Uterus (tissue), 4 donors: ENCODE measurements around the gene TSSK6. TPM values are rescaled to one million over a fixed set of nuclear protein-coding genes. Genes with fewer than 3 reads are reported as not detected.

Experiments used
- DNase-seq, 2 donors: peaks; one replicate each; pipeline ENCODE4 v3.0.0-alpha.2; 2019 to 2020
- H3K27ac ChIP-seq, 2 donors: fragments of 200-600 bp; sonication (generic); 1 replicate in 1 of 2; 2 replicates in 1 of 2; pipeline ENCODE4 v1.5.1; 2016 to 2018
- H3K27me3 ChIP-seq, 2 donors: fragments of 200-600 bp; sonication (generic); one replicate each; pipeline ENCODE4 v1.5.1; 2018 to 2019; ENCODE audit warnings: control low read depth in 1 of 2
- H3K36me3 ChIP-seq, 2 donors: fragments of 200-600 bp; sonication (generic); one replicate each; pipeline ENCODE4 v1.5.1; 2019; ENCODE audit warnings: control low read depth in 1 of 2
- H3K4me1 ChIP-seq, 2 donors: fragments of 200-600 bp; sonication (generic); one replicate each; pipeline ENCODE4 v1.5.1; 2018 to 2019; ENCODE audit warnings: control low read depth in 1 of 2
- H3K4me3 ChIP-seq, 2 donors: fragments of 200-600 bp; sonication (generic); 1 replicate in 1 of 2; 2 replicates in 1 of 2; pipeline ENCODE4 v1.5.1; 2018 to 2019; ENCODE audit warnings: mild to moderate bottlenecking in 1 of 2
- H3K9me3 ChIP-seq, 2 donors: fragments of 200-600 bp; sonication (generic); one replicate each; pipeline ENCODE4 v1.5.1; 2019; ENCODE audit warnings: control low read depth in 1 of 2
- CTCF ChIP-seq, 4 experiments: fragments of 200-600 bp in 2 of 4; fragments of 450-650 bp in 2 of 4; sonication (generic) in 2 of 4; IDR thresholded peaks; one replicate each; pipeline ENCODE4 v1.5.1; 2016 to 2019; ENCODE audit warnings: antibody characterized with exemption in 4 of 4, mild to moderate bottlenecking in 2 of 4, moderate library complexity in 1 of 4
- POLR2A ChIP-seq, 2 donors: fragments of 450-650 bp; IDR thresholded peaks; one replicate each; pipeline ENCODE4 v1.6.1; 2016; ENCODE audit warnings: antibody characterized with exemption in 2 of 2, mild to moderate bottlenecking in 1 of 2, moderate library complexity in 1 of 2
- intact Hi-C: fragments of 100-400 bp; cut with DNase I; formaldehyde crosslinking; loops from one replicate; pipeline ENCODE4 v1.15.1; 2023; ENCODE audit warnings: low total_unique reads
- total RNA-seq, 4 donors: library from RNA; depleted of rRNA in 3 of 4; stranded (reverse); fragments of >200 nt in 3 of 4; gene quantifications; one replicate each; pipeline versions ENCODE4 v1.1.0 to v1.2.4, GENCODE V29; 2014 to 2023
- donor health status: DM: yes; HTN: yes; CAD: no.

Gene TSSK6
- total RNA-seq, 4 donors from 2014 or later: 1.3 to 2.0 TPM; not detected in 2

GRCh38 chr19:19538061-19538784 lies 22.9 kb upstream of the TSSK6 start, which contains the start of gene CILP2:
TSS of gene CILP2 (plus strand) at chr19:19538265. CDS start at chr19:19538350, 85 bp downstream.
- no peak for DNase-seq
- no peaks in the 10 kb centered on the region for H3K36me3 ChIP-seq
- no peak within 1 kb of the TSS for H3K27ac ChIP-seq
- H3K9me3 ChIP-seq: no peaks in the 10 kb centered on the region
- TF ChIP-seq CTCF (IDR thresholded peaks at IDR 0.05) (no peak), POLR2A (IDR thresholded peaks at IDR 0.05) (no peak)
- peak within 1 kb of the TSS in 1 of 2 donors; percentile 26 for H3K4me3 ChIP-seq
- H3K4me1 ChIP-seq: peaks cover 0 to 17% of the 10 kb centered on the region in 2 donors
- intact Hi-C loops: loop anchor here (10.0 kb wide), 1 partner anchor 107 kb away; the partner anchor contains the start of gene GMIP
- H3K27me3 ChIP-seq: peaks cover 19 to 25% of the 10 kb centered on the region in 2 donors

GRCh38 chr19:19537075-19538048 lies 22.0 kb upstream of the TSSK6 start:
- Histone ChIP-seq H3K27ac (no peak overlapping the region), H3K27me3 (peaks cover 19 to 25% of the 10 kb centered on the region in 2 donors), H3K4me1 (peaks cover 0 to 20% of the 10 kb centered on the region in 2 donors), H3K36me3 (no peaks in the 10 kb centered on the region), H3K9me3 (no peaks in the 10 kb centered on the region), H3K4me3 (no peak overlapping the region)
- intact Hi-C loops: loop anchor here (10.0 kb wide), 1 partner anchor 107 kb away; the partner anchor contains the start of gene GMIP
- no peak for DNase-seq
- no peak for TF ChIP-seq CTCF (IDR thresholded peaks at IDR 0.05)
- TF ChIP-seq POLR2A (IDR thresholded peaks at IDR 0.05): no peak

- TF ChIP-seq CTCF (IDR thresholded peaks at IDR 0.05) (no peak), POLR2A (IDR thresholded peaks at IDR 0.05) (no peak)
- no peaks in the 10 kb centered on the region for H3K9me3 ChIP-seq
- H3K36me3 ChIP-seq: no peaks in the 10 kb centered on the region
- no peak overlapping the region for H3K27ac ChIP-seq
- H3K4me3 ChIP-seq: no peak overlapping the region
- intact Hi-C loops: loop anchor here (10.0 kb wide), 1 partner anchor 109 kb away; the partner anchor contains the start of gene GMIP
- H3K27me3 ChIP-seq: peaks cover under 1 to 17% of the 10 kb centered on the region in 2 donors
- no peak for DNase-seq
- H3K4me1 ChIP-seq: peaks cover 0 to 12% of the 10 kb centered on the region in 2 donors
These were observed 20.2 kb upstream of the TSSK6 start for GRCh38 chr19:19535311-19536191.

GRCh38 chr19:19534556-19535265 lies 19.4 kb upstream of the TSSK6 start:
- H3K4me1 ChIP-seq: peaks cover 0 to 8% of the 10 kb centered on the region in 2 donors
- no peaks in the 10 kb centered on the region for H3K36me3 ChIP-seq
- intact Hi-C loops: loop anchor here (10.0 kb wide), 1 partner anchor 110 kb away; the partner anchor contains the start of gene GMIP
- no peak for DNase-seq
- no peak overlapping the region for H3K4me3 ChIP-seq
- H3K9me3 ChIP-seq: no peaks in the 10 kb centered on the region
- TF ChIP-seq CTCF (IDR thresholded peaks at IDR 0.05) (no peak), POLR2A (IDR thresholded peaks at IDR 0.05) (no peak)
- peaks cover 0 to 8% of the 10 kb centered on the region in 2 donors for H3K27me3 ChIP-seq
- no peak overlapping the region for H3K27ac ChIP-seq
